Activated CD4-positive, alpha-beta T cell treated with anti-CD3 and anti-CD28 coated beads, Interleukin-2, amount 50 U/mL, for 4 hours (primary cell): ENCODE results near the gene DTNA.

Source experiments
- DNase-seq, 2 experiments: peaks; one replicate each; pipeline ENCODE4 v3.0.0-alpha.2; 2020

DTNA gene

DNA sequence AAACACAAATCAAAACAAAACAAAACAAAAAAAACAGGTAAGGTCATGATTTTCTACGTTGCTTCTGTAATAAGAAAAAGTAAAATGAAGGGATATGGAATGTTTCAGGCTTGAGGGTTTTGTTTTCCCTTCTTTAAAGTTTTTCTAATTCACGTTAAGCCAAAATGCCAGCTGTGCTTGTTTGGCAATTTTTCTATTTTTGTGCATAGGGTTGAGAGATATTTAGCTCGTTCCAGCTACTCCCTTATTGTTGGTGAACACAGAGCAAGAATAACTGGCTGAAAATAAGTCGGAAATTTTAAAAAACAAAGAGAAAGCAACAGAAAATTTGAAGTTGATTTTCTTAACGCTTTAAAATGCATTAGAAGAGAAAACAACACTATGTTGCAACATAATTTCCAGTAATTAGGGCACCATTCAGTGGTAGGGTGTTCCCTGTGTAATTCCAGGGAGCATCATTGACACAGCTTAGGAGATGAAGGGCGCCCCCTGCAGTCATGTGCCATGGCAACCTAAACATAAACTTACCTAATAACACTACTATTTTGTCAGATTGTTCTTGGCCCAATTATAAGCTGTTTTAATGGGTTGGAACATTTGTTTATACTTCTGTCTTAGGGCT lies 99.5 kb downstream of the DTNA start:
- no peak for DNase-seq

DNA sequence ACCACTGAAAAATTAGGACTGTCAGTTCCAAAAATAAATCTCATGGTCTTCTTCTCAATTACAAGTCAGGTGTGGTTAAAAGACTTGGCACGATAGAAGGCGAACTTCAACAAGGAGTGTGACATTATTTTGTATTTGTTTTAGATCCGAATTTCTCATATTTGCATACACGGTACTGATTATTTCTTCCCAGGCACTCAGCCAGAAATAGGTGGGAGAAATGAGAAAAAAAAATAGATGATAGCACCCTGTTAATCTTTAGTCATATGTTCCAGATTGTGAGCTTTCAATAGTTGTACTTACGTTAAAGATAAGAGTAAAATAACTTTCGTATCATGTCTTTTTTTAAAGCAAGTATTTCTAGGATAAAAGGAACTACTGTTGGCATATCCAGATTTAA lies 106.1 kb downstream of the DTNA start:
- DNase-seq, result no peak

DNA sequence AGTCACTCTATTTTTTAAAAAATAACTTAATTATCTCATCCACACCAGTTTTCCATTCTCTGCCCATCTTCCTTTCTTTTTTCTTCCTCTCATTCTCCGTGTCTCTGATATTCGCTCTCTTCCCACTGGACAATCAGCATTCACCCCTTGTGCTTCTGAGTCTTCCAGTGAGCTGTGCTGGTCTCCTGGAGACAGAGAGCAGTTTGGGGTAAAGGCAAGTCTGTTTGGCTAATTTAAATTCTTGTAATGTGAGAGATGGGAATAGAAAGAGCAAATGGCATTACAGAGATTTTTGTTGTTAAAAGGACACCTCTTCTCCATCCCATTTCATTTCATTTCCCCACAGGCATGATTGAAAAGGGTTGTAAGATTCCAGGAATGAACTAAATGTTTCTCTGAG lies 107.5 kb downstream of the DTNA start:
- no peak for DNase-seq

- DNase-seq, result no peak
Observed at GRCh38 chr18:34818064-34818463, 108.0 kb downstream of the DTNA start.

GRCh38 chr18:34820360-34821065 lies 110.4 kb downstream of the DTNA start:
- no peak for DNase-seq

- DNase-seq, result no peak
Observed at GRCh38 chr18:34821669-34822210, 111.6 kb downstream of the DTNA start.

DNA sequence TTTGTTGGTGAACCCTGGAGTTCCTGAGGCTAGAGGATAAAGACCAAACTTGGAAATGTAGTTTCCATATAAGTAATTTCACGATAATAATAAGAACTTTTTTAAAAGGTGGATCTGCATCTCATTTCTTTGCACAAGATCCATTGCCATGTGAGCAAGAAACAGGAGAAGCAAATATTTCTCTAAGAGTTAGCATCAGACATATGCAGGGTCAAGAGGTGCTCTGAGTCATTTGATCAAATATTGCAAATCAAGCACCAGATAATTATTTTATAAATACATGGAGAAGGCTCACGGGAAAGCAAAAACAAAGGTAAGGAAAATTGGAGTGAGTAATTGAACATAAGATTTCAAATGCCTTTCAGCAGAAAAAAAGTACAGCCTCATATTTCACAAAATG lies 118.0 kb downstream of the DTNA start:
- no peak for DNase-seq

- DNase-seq, result no peak
Observed at GRCh38 chr18:34834897-34835296, 124.8 kb downstream of the DTNA start.

DNA sequence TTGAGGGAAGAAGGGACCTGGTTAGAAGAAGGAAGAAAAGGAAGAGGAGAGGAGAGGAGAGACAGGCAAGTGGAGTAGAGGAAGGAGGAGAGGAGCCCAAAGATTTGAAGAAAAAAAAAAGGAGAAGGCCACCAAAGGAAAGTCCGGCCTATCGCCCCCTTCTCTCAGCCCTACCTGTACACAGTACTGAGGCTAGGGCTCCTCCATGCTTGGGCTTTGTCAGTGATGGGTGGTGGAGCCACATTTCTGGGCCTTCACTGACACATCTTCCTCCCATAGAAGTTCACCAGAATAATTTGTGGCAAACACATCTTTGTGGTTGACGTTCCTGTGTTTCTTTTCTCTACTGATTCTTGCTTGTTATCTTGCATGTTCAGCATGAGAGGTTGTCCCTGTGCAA lies 125.4 kb downstream of the DTNA start:
- no peak for DNase-seq

GRCh38 chr18:34837769-34838272 lies 127.7 kb downstream of the DTNA start:
- no peak for DNase-seq

DNA sequence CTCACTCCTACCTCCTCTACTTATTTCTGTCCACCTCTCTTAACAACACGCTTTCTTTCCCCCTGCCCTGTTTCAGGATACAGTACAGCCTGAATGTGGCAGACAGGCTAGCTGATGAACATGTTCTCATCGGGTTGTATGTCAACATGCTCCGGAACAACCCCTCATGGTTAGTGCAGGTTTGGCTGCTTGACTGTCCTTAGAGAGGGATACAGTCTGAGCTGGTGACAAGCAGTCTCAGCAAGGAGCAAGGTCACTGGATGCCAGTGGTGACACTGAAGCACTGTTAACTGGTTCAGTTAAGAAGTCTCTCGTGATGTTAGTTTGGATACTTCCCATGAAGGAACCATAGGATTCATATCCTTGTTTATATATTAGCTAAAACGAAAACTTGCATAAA lies 128.6 kb downstream of the DTNA start:
- no peak for DNase-seq

GRCh38 chr18:34840256-34840826 lies 130.2 kb downstream of the DTNA start:
- no peak for DNase-seq

- no peak for DNase-seq
Observed at GRCh38 chr18:34841891-34842290, 131.8 kb downstream of the DTNA start.

DNA sequence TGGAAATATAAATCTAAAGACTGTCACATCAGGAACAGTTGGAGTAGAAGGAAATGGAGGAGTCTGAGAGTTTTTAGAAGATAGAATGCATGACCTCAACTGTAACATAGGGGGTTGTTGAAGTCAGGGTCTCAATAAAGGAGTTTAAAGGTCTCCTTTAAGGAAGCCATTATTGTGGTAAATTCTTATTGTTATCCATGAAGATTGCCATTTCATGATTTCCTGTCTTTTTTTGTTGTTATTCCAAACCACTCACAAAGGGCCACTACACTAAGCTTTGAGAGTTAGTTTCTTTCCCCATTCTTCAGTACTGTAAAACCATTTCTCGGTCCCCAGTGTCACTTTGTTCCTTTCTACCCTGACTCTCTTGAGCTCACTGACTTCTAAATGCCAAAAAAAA lies 134.0 kb downstream of the DTNA start:
- DNase-seq, result no peak

GRCh38 chr18:34844732-34845459 lies 134.8 kb downstream of the DTNA start:
- no peak for DNase-seq

- DNase-seq, result no peak
Observed at GRCh38 chr18:34847408-34847807, 137.3 kb downstream of the DTNA start.

DNA sequence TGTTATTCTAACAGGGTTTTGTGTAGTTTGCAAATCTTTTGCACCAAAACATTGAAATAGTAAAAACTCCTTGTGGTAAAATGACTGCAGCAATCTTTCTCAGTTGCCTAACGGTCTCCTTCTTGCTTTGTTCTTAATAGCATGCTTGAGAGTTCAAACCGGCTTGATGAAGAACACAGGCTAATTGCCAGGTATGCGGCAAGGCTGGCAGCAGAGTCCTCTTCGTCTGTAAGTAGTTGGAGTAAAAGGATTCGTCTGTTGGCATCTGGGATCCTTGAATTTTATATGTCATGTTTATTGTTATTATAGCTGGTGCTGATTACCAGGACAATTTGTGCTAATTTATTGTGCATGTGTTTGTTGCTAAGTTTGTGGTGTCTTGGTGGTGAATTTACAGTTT lies 138.1 kb downstream of the DTNA start:
- no peak for DNase-seq

DNA sequence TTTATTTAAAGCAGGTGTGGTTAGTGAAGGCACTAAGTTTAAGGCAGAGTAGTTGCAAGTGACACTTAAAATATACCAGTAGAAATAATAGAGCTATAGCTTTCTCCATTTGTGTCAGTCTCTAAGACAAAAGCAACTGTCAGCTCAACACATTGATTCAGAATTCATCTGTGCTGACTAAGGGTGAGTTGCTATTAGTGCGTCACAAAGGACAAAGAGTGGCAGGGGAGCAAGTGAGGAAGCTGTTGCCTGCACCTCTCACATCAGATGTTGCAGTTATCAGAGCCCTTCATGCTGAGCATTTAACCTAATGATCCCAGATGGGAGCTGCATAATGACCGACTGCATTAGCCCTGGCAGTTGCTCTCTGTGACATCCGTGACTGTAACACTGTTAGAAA lies 138.6 kb downstream of the DTNA start:
- DNase-seq, result no peak

DNA sequence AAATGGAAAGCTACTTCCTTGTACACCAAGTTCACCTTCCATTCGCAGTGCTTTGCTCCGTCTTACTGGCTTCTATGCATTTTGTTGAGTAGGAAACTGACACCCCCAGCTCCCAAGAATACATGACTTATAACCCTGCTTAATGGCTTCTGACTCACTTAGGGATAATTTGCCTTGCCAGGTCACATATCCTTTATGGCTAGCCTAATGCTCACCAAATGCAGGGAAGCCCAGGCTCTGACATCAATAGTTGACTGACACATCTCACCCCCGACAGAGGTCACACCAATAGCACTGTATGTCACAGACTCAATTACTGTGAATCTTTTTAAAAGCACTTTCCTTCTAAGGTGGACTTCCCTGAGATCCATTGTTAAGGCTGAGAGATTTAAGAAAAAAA lies 147.2 kb downstream of the DTNA start:
- DNase-seq, result no peak

- DNase-seq, result no peak
Observed at GRCh38 chr18:34858188-34858587, 148.1 kb downstream of the DTNA start.

DNA sequence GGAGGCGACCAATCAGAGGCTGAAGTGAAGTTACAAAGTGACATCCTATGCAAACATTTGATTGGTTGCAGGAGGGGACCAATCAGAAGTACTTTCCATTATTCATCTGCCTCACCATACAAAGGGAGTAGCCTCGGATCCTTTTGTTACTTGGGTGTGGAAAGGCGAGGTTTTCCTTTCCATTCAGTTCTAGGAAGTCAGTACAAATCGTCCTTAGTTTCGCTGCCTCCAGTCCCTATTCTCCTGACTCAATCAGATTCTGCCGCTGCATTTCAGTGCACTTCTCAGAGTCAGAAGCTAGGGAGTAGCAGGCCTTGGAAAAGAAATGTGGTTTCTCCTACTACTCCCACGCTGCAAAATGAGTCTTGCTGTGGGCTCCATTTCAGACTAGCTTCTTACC lies 149.4 kb downstream of the DTNA start:
- DNase-seq, result no peak

DNA sequence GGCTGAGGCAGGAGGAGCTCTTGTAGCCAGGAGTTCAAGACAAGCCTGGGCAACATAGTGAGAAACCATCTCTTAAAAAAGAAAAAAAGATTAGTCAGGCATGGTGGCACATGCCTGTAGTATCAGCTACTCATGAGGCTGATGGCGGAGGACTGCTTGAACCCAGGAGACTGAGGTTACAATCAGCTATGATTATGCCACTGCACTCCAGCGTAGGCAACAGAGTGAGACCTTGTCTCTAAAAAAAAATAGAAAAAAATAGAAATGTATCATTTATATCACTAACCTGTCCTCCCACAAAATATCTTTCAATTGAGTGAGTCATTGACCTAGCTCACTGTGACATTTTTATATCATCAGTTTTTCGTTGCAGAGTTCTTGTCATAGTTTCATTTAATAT lies 152.5 kb downstream of the DTNA start:
- DNase-seq, result no peak

- DNase-seq, result no peak
Observed at GRCh38 chr18:34863702-34864101, 153.6 kb downstream of the DTNA start.
